Epithelial cell of esophagus (primary cell): Measurements from ENCODE around the gene TLE5.
"Not testable (repeated sequence)": the region's sequence is repeated elsewhere in the genome, so short reads cannot be mapped to it uniquely, and the experiment has no call there.

Source experiments
- DNase-seq: peaks from one replicate; pipeline ENCODE4 v3.0.0; 2010; ENCODE audit warnings: low read depth
- H3K4me3 ChIP-seq: 2 replicates; pipeline ENCODE4 v1.5.1; 2011; ENCODE audit warnings: mild to moderate bottlenecking, low read length, control low read depth
- TF ChIP-seq, protein P1 (sequence below): IDR thresholded peaks from 2 replicates; pipeline ENCODE4 v1.5.1; 2011; ENCODE audit warnings: low read depth, mild to moderate bottlenecking, low read length, control low read depth, inconsistent platforms; ENCODE audit not compliant: insufficient read depth; ENCODE audit errors: missing control alignments

Gene TLE5

DNA sequence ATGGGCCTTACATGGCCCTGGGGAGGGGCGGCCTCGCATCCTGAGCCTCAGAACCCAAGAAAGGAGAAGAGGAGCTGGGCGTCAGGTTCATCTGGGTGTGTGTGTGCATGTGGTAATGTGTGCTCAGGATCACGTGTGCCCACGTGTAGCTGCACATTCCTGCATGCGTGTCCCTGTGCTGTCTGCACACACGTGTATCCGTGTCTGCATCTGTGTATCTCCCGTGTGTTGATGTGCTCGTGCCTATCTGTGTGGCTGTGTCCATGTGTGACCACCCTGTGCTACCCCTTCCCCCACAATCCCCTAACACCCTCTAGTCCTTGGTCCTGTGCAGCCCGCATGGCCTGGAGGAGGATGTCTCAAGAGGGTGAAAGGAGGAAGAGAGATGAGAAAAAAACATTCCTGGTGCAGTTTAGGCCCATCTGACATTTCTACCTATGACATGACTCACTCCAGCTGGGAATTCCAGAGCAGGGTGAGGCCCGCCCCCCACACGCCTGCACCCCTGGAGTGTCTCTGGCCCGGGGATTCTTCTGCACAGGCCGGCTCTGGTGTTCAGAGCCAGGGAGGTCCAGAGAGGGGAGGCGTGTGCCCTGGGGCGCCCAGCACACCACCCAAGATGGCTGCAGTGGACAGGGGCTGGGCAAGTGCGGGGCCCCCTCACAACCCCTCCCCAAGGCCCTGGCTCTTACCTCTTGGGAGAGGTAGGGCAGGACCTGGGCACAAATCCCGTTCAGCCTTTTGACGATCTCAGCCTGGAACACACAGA, 7.1 kb downstream of the TLE5 start:
- H3K4me3 ChIP-seq: peak overlapping the region; percentile 20
- TF ChIP-seq, protein P1, sequence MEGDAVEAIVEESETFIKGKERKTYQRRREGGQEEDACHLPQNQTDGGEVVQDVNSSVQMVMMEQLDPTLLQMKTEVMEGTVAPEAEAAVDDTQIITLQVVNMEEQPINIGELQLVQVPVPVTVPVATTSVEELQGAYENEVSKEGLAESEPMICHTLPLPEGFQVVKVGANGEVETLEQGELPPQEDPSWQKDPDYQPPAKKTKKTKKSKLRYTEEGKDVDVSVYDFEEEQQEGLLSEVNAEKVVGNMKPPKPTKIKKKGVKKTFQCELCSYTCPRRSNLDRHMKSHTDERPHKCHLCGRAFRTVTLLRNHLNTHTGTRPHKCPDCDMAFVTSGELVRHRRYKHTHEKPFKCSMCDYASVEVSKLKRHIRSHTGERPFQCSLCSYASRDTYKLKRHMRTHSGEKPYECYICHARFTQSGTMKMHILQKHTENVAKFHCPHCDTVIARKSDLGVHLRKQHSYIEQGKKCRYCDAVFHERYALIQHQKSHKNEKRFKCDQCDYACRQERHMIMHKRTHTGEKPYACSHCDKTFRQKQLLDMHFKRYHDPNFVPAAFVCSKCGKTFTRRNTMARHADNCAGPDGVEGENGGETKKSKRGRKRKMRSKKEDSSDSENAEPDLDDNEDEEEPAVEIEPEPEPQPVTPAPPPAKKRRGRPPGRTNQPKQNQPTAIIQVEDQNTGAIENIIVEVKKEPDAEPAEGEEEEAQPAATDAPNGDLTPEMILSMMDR: no peak
- DNase-seq: peak; percentile 88

DNA sequence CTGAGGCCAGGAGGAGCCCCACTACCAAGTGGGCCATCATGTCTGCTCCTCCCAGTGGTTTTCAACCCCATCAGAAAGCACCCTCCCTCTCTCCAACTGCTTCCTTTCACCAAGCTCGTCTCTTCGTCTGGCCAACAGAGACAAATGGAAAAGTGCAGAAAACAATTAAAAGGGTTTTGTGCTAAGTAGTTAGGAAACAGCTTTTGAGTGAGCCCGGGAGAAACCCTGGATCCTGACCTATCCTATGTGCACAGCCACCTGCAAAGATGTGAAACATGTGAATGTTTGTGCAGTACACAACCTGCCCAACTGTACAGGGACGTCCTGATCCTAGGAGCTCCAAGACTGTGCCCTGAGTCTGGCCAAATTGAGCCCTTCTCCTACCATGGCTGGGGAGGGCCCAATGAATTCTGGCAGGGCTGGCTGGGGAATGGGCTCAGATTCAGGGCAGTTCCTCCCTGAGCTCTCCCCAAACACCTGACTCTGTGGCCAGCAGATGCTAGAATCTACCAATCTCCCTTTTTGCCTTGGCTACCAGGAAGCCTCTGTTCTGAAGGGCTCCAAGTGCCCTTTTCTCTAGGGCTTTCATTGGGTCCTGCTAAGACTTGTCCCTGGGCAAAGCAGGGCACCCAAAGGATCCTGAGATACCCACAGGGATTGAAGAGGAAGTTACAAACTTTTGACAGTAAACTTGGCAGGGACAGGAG, 7.9 kb downstream of the TLE5 start:
- TF ChIP-seq, protein P1: no peak
- H3K4me3 ChIP-seq: no peak overlapping the region
- DNase-seq: no peak

DNA sequence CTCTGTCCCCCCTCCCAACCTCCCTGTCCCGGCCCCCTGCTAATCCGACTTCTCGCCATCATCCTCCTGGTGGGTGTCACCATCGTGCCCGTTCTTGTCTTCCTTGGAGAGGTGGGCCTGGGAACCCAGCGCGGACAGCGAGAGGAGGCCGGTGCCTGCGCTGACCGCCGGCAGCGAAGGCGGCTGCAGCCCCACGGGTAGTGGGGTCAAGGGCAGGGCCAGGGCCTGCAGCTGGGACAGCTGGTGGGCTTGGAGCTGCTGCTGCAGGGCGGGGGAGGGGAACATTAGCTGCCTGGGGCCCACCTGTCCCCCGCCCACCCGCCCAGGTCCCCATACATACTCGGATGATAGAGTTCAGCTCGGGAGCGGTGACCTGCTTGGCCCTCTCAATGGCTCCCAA, 8.5 kb downstream of the TLE5 start:
- DNase-seq: no peak
- H3K4me3 ChIP-seq: no peak overlapping the region
- TF ChIP-seq, protein P1: no peak

- TF ChIP-seq, protein P1: no peak
- no peak for DNase-seq
- no peak overlapping the region for H3K4me3 ChIP-seq
Measured at GRCh38 chr19:3053218-3053621, 9.1 kb downstream of the TLE5 start.

DNA sequence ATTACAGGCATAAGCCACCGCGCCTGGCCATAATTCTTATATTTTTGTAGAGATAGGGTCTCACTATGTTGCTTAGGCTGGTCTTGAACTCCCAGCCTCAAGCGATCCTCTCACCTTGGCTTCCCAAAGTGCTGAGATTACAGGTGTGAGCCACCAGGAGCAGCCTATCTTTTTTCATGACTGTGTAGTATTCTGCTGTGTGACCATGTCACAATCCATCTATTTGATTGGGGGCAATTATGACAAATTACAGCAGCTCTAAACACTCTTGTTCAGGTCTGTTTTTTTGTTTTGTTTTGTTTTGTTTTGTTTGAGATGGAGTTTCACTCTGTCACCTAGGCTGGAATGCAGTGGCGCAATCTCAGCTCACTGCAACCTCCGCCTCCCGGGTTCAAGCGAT, 12.3 kb downstream of the TLE5 start:
- not testable (repeated sequence) for H3K4me3 ChIP-seq, DNase-seq

DNA sequence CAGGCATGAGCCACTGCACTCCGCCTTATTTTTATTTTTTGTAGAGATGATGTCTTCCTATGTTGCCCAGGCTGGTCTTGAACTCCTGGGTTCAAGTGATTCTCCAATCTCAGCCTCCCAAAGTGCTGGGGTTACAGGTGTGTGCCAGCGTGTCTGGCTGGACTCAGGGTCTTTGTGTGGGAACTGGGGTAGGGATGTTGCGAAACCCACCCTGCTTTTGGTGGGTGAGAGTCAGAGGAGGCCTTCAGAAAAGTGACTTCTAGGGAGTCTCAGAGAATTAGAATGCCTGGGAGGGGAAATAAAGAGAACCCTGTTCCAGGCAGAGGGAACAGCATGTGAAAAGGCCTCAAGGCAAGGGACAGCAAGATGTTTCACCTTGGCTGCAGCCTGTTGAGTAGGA, 13.2 kb downstream of the TLE5 start:
- TF ChIP-seq, protein P1: no peak
- H3K4me3 ChIP-seq: no peak overlapping the region
- DNase-seq: no peak

DNA sequence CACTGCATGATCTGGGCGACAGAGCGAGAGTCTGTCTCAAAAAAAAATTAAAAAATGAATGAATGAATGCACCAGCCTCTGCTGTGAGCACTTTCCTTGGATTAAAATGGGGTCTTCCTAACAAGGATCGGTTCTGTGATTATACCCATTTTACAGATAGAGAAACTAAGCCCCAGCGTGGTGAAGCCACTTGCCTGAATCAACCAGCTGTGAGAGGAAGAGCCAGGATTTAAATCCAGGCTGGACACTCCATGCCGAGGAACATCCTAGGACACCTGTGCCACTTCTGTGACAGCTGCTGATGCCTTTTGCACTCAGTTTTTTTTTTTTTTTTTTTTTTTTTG, 14.1 kb downstream of the TLE5 start:
- no peak overlapping the region for H3K4me3 ChIP-seq
- TF ChIP-seq, protein P1: no peak
- DNase-seq: no peak
